ENCODE measurements around the gene MPEG1. TPM values are rescaled to one million over a fixed set of nuclear protein-coding genes. Genes with fewer than 3 reads are reported as not detected.

Gene MPEG1
- total and polyA plus RNA-seq, 10 donors, result 46.0 to 410 (median 246) TPM

GRCh38 chr11:59164028-59164427 lies 48.7 kb downstream of the MPEG1 start:
- no peaks in the 10 kb centered on the region for H3K9me3 ChIP-seq
- H3K27ac ChIP-seq, result no peak overlapping the region
- H3K36me3 ChIP-seq, result no peaks in the 10 kb centered on the region
- H3K4me3 ChIP-seq, result no peak overlapping the region
- intact Hi-C loops (cut with DNase I; ENCODE audit: low total_unique reads), result no loop called here
- no peak for DNase-seq
- H3K27me3 ChIP-seq (replicated peaks in 1 of 7), result peaks cover 0 to 3% (median 0%) of the 10 kb centered on the region in 7 donors
- peaks cover 0 to under 1% (median 0%) of the 10 kb centered on the region in 6 donors for H3K4me1 ChIP-seq
- TF ChIP-seq, protein P1, sequence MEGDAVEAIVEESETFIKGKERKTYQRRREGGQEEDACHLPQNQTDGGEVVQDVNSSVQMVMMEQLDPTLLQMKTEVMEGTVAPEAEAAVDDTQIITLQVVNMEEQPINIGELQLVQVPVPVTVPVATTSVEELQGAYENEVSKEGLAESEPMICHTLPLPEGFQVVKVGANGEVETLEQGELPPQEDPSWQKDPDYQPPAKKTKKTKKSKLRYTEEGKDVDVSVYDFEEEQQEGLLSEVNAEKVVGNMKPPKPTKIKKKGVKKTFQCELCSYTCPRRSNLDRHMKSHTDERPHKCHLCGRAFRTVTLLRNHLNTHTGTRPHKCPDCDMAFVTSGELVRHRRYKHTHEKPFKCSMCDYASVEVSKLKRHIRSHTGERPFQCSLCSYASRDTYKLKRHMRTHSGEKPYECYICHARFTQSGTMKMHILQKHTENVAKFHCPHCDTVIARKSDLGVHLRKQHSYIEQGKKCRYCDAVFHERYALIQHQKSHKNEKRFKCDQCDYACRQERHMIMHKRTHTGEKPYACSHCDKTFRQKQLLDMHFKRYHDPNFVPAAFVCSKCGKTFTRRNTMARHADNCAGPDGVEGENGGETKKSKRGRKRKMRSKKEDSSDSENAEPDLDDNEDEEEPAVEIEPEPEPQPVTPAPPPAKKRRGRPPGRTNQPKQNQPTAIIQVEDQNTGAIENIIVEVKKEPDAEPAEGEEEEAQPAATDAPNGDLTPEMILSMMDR (IDR thresholded peaks at IDR 0.05 in 8 of 11, conservative IDR thresholded peaks at IDR 0.05 in 3 of 11), result no peak
- TF ChIP-seq POLR2AphosphoS5 (IDR thresholded peaks at IDR 0.05) (no peak), POLR2A (IDR thresholded peaks at IDR 0.05) (no peak)
- WGBS, 5 donors, result 55 to 92% (median 81%) methylated on average over 3 of the region's 3 CpGs

Small RNA genes within 50 kb of the gene (small RNA-seq; reads per million reads assigned to genes)
- 0 reads per million in 4 donors for gene RN7SL42P

Other genes starting within 250 kb of the MPEG1 start
- not detected for gene GLYATL1B, start 126.6 kb downstream of the MPEG1 start, total RNA-seq
- gene GLYATL1B, start 126.6 kb downstream of the MPEG1 start, polyA plus RNA-seq, result not detected
- 1 to 10 TPM; 1.2 to 5.8 (median 3.4) TPM for gene FAM111B, start 105.7 kb downstream of the MPEG1 start, total RNA-seq
- 1 to 10 TPM; 1.1 to 2.7 (median 1.6) TPM for gene FAM111B, start 105.7 kb downstream of the MPEG1 start, polyA plus RNA-seq
- gene FAM111A, start 70.1 kb downstream of the MPEG1 start, total RNA-seq, result 100 to 1,000 TPM in 1 of 7 donors, 10 to 100 TPM in 6; 54.7 to 130 (median 67.2) TPM
- gene FAM111A, start 70.1 kb downstream of the MPEG1 start, polyA plus RNA-seq, result 10 to 100 TPM; 28.3 to 60.7 (median 51.4) TPM
- 10 to 100 TPM in 5 of 7 donors, 1 to 10 TPM in 2; 8.3 to 19.1 (median 14.4) TPM for gene DTX4, start 40.8 kb downstream of the MPEG1 start, total RNA-seq
- gene DTX4, start 40.8 kb downstream of the MPEG1 start, polyA plus RNA-seq, result 1 to 10 TPM; 3.9 to 4.9 (median 4.0) TPM
- under 1 TPM in 3 of 7 donors, not detected in 4; 0.09 to 0.26 (median 0.09) TPM for gene OR5AN1, start 146.0 kb upstream of the MPEG1 start, total RNA-seq
- gene OR5AN1, start 146.0 kb upstream of the MPEG1 start, polyA plus RNA-seq, result under 1 TPM in 1 of 3 donors, not detected in 2; under 0.01 TPM
- not detected for gene OR5A2, start 213.5 kb upstream of the MPEG1 start, total RNA-seq
- gene OR5A2, start 213.5 kb upstream of the MPEG1 start, polyA plus RNA-seq, result not detected
- gene OR5A1, start 223.5 kb upstream of the MPEG1 start, total RNA-seq, result not detected
- not detected for gene OR5A1, start 223.5 kb upstream of the MPEG1 start, polyA plus RNA-seq
- not detected for gene OR4D6, start 244.0 kb upstream of the MPEG1 start, total RNA-seq
- not detected for gene OR4D6, start 244.0 kb upstream of the MPEG1 start, polyA plus RNA-seq